B cell (primary cell): Measurements from ENCODE around the gene CYB5B. TPM values are rescaled to one million over a fixed set of nuclear protein-coding genes. Genes with fewer than 3 reads are reported as not detected.

Experiments used
- ATAC-seq: fragments of 200-7000 bp; cut with Tn5 transposase; one replicate; pipeline ENCODE4 v1.10.0; 2021; ENCODE audit warnings: low read depth, mild to moderate bottlenecking, moderate number of reproducible peaks, moderate library complexity
- CTCF ChIA-PET: fragments of 350-600 bp; sonication (Branson Sonifier 250); formaldehyde crosslinking; loops from one replicate; lab custom pipeline; 2021; ENCODE audit warnings: antibody characterized with exemption, inconsistent platforms; lab: Charles Lee
- POLR2A ChIA-PET: fragments of 350-600 bp; sonication (Branson Sonifier 250); formaldehyde crosslinking; loops from one replicate; lab custom pipeline; 2021; ENCODE audit warnings: antibody characterized with exemption; lab: Charles Lee
- DNase-seq: peaks from one replicate; pipeline ENCODE4 v3.0.0; 2013
- H2AFZ ChIP-seq: 2 replicates; pipeline ENCODE4 v1.6.1; 2012; ENCODE audit warnings: mild to moderate bottlenecking, low read depth, low read length; ENCODE audit not compliant: insufficient read depth, poor library complexity, severe bottlenecking
- H3K27ac ChIP-seq, 2 donors: 1 replicate in 1 of 2; 2 replicates in 1 of 2; pipeline ENCODE4 v1.5.1; 2012 to 2013; ENCODE audit warnings: low read length in 2 of 2, mild to moderate bottlenecking in 2 of 2, moderate library complexity in 1 of 2
- H3K27me3 ChIP-seq, 4 experiments: fragments of 200-600 bp in 1 of 4; sonication (generic) in 1 of 4; replicated peaks in 1 of 4; 1 replicate in 2 of 4; 2 replicates in 2 of 4; pipeline versions ENCODE4 v1.6.1 to v1.7.0; 2013 to 2016; ENCODE audit warnings: low read length in 3 of 4, mild to moderate bottlenecking in 2 of 4, mixed read lengths in 1 of 4, moderate library complexity in 1 of 4; ENCODE audit not compliant: insufficient read depth in 4 of 4, control insufficient read depth in 3 of 4; ENCODE audit errors: control extremely low read depth in 1 of 4
- H3K36me3 ChIP-seq, 2 experiments: replicated peaks in 1 of 2; 1 replicate in 1 of 2; 2 replicates in 1 of 2; pipeline versions ENCODE4 v1.6.1 to v1.7.1; 2013; ENCODE audit warnings: low read length in 1 of 2; ENCODE audit not compliant: insufficient read depth in 2 of 2, control insufficient read depth in 1 of 2; ENCODE audit errors: control extremely low read depth in 1 of 2, extremely low read depth in 1 of 2
- H3K4me1 ChIP-seq, 2 donors: fragments of 200-600 bp in 1 of 2; sonication (generic) in 1 of 2; 1 replicate in 1 of 2; 2 replicates in 1 of 2; pipeline versions ENCODE4 v1.5.1 to v1.6.1; 2013 to 2017; ENCODE audit warnings: low read length in 2 of 2; ENCODE audit not compliant: control insufficient read depth in 2 of 2, insufficient read depth in 2 of 2
- H3K4me2 ChIP-seq: replicated peaks from 2 replicates; pipeline ENCODE3; 2012; ENCODE audit warnings: mild to moderate bottlenecking, low read depth, low read length; ENCODE audit not compliant: poor library complexity, severe bottlenecking
- H3K4me3 ChIP-seq, 5 experiments: fragments of 200-600 bp in 1 of 5; sonication (generic) in 1 of 5; 1 replicate in 3 of 5; 2 replicates in 2 of 5; pipeline versions ENCODE4 v1.5.1 to v1.7.0; 2011 to 2016; ENCODE audit warnings: low read length in 4 of 5, mild to moderate bottlenecking in 4 of 5, low read depth in 2 of 5, control low read depth in 1 of 5, moderate library complexity in 1 of 5; ENCODE audit not compliant: insufficient read depth in 1 of 5; ENCODE audit errors: control extremely low read depth in 1 of 5, extremely low read depth in 1 of 5
- H3K79me2 ChIP-seq: fragments of 200-600 bp; sonication (generic); one replicate; pipeline ENCODE4 v1.6.0; 2016; ENCODE audit warnings: low read length; ENCODE audit not compliant: control insufficient read depth, insufficient read depth
- H3K9ac ChIP-seq: fragments of 200-600 bp; sonication (generic); 2 replicates; pipeline ENCODE4 v1.6.1; 2017; ENCODE audit warnings: mild to moderate bottlenecking, low read length, moderate library complexity
- H3K9me3 ChIP-seq, 3 donors: one replicate each; pipeline versions ENCODE4 v1.6.1 to v1.7.1; 2013; ENCODE audit warnings: low read length in 2 of 3; ENCODE audit not compliant: control insufficient read depth in 2 of 3, insufficient read depth in 1 of 3; ENCODE audit errors: control extremely low read depth in 1 of 3
- H4K20me1 ChIP-seq: 2 replicates; pipeline ENCODE4 v1.6.0; 2012; ENCODE audit warnings: mild to moderate bottlenecking, low read length; ENCODE audit not compliant: insufficient read depth, control insufficient read depth, poor library complexity, severe bottlenecking
- H3K27ac Mint-ChIP-seq: one replicate; pipeline ENCODE4 v1.8.0; 2021; ENCODE audit warnings: mixed read lengths
- H3K27me3 Mint-ChIP-seq: one replicate; pipeline ENCODE4 v1.8.0; 2021; ENCODE audit warnings: mixed read lengths
- H3K4me1 Mint-ChIP-seq: one replicate; pipeline ENCODE4 v1.8.0; 2021; ENCODE audit warnings: mixed read lengths
- H3K4me3 Mint-ChIP-seq: one replicate; pipeline ENCODE4 v1.8.0; 2021; ENCODE audit warnings: mixed read lengths
- H3K9me3 Mint-ChIP-seq: one replicate; pipeline ENCODE4 v1.8.0; 2022; ENCODE audit warnings: mixed read lengths; ENCODE audit not compliant: insufficient read depth
- EZH2 ChIP-seq: IDR thresholded peaks from 2 replicates; pipeline ENCODE4 v1.6.1; 2012; ENCODE audit warnings: borderline replicate concordance, low read depth, mild to moderate bottlenecking, moderate library complexity, low read length; ENCODE audit not compliant: insufficient read depth, poor library complexity, severe bottlenecking
- WGBS: methylation state at CpG from one replicate; pipeline ENCODE4 v1.1.5; 2013; ENCODE audit warnings: missing lambda C conversion rate; ENCODE audit not compliant: insufficient coverage; 5-methylcytosine and 5-hydroxymethylcytosine counted together
- intact Hi-C: fragments of 100-400 bp; cut with micrococcal nuclease; formaldehyde crosslinking; loops from one replicate; pipeline ENCODE4 v1.10.0; 2022
- polyA plus RNA-seq: library from polyadenylated mRNA; depleted of rRNA; stranded (reverse); fragments of >200 nt; gene quantifications from 2 replicates; pipeline ENCODE4 v1.2.3, GENCODE V29; 2012
- total RNA-seq, 2 donors: library from RNA; stranded (reverse); fragments of 120-200 nt in 1 of 2; gene quantifications; 1 replicate in 1 of 2; 2 replicates in 1 of 2; pipeline versions ENCODE4 v1.2.3 to v1.2.4, GENCODE V29; 2013 to 2022
- TF ChIP-seq, protein P1 (sequence below): fragments of 200-600 bp; IDR thresholded peaks from one replicate; pipeline ENCODE4 v1.8.0; 2022; ENCODE audit warnings: antibody characterized with exemption, mild to moderate bottlenecking

Gene CYB5B
- total and polyA plus RNA-seq, 2 donors (not counting 1 experiment from before 2014, with no cell fraction given): 21.5 to 64.7 TPM

- peak overlapping the region; percentile 27 to 49 for H3K27ac ChIP-seq
- no peaks in the 10 kb centered on the region for H4K20me1 ChIP-seq
- H3K9ac ChIP-seq: peak overlapping the region; percentile 7
- H3K27me3 ChIP-seq: no peaks in the 10 kb centered on the region
- ATAC-seq (peak; percentile 14), DNase-seq (peak; percentile 48)
- intact Hi-C loops: no loop called here
- peak overlapping the region; percentile 39 for H3K4me2 ChIP-seq
- no peaks in the 10 kb centered on the region for H3K79me2 ChIP-seq
- no peaks in the 10 kb centered on the region for H3K9me3 ChIP-seq
- Mint-ChIP-seq H3K4me3 (peak overlapping the region; percentile 54), H3K27me3 (no peaks in the 10 kb centered on the region), H3K27ac (peak overlapping the region; percentile 12), H3K4me1 (peaks cover 10% of the 10 kb centered on the region), H3K9me3 (no peaks in the 10 kb centered on the region)
- POLR2A ChIA-PET: no interaction called here
- no peak overlapping the region for H3K4me3 ChIP-seq
- CTCF ChIA-PET: no interaction called here
- WGBS: no CpG with 5 or more reads among the region's 4 CpGs
- TF ChIP-seq, protein P1, sequence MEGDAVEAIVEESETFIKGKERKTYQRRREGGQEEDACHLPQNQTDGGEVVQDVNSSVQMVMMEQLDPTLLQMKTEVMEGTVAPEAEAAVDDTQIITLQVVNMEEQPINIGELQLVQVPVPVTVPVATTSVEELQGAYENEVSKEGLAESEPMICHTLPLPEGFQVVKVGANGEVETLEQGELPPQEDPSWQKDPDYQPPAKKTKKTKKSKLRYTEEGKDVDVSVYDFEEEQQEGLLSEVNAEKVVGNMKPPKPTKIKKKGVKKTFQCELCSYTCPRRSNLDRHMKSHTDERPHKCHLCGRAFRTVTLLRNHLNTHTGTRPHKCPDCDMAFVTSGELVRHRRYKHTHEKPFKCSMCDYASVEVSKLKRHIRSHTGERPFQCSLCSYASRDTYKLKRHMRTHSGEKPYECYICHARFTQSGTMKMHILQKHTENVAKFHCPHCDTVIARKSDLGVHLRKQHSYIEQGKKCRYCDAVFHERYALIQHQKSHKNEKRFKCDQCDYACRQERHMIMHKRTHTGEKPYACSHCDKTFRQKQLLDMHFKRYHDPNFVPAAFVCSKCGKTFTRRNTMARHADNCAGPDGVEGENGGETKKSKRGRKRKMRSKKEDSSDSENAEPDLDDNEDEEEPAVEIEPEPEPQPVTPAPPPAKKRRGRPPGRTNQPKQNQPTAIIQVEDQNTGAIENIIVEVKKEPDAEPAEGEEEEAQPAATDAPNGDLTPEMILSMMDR: no peak
- TF ChIP-seq EZH2: no peak
- peaks cover 9 to 11% of the 10 kb centered on the region in 2 donors for H3K4me1 ChIP-seq
- H2AFZ ChIP-seq: peak overlapping the region; percentile 35
- H3K36me3 ChIP-seq: no peaks in the 10 kb centered on the region
These were observed 77.7 kb downstream of the CYB5B start for GRCh38 chr16:69501956-69502745.

DNA sequence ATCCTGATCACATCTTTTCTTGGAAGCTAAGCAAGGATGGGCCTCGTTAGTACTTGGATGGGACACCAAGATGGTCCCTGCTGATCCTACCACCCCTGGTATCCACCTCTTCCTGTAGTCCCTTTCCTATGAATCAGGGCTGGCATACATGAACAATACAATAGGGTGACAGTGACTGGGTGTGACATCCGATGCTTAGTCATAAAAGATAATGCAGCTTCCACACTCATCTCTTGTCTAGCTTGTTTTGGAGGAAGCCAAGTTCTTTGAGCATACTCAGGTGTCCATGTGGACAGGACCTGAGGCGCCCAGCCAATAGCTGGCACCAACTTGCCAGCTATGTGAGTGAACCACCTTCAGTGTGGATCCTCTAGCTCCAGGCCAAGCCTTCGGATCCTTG, 78.8 kb downstream of the CYB5B start:
- ChIA-PET POLR2A (no interaction called here), CTCF (no interaction called here)
- TF ChIP-seq, protein P1: no peak
- TF ChIP-seq EZH2: no peak
- Histone ChIP-seq H2AFZ (no peak overlapping the region), H3K4me1 (peaks cover 9 to 11% of the 10 kb centered on the region in 2 donors), H4K20me1 (no peaks in the 10 kb centered on the region), H3K27me3 (no peaks in the 10 kb centered on the region), H3K9me3 (no peaks in the 10 kb centered on the region), H3K79me2 (no peaks in the 10 kb centered on the region), H3K4me2 (no peak overlapping the region), H3K36me3 (no peaks in the 10 kb centered on the region), H3K4me3 (no peak overlapping the region), H3K9ac (no peak overlapping the region), H3K27ac (no peak overlapping the region)
- Mint-ChIP-seq H3K27ac (no peak overlapping the region), H3K9me3 (no peaks in the 10 kb centered on the region), H3K27me3 (no peaks in the 10 kb centered on the region), H3K4me1 (peaks cover 10% of the 10 kb centered on the region), H3K4me3 (no peak overlapping the region)
- 100% methylated on average over 4 of the region's 4 CpGs for WGBS
- intact Hi-C loops: no loop called here
- ATAC-seq: no peak
- no peak for DNase-seq
